Keratinocyte (primary cell): Measurements from ENCODE around the gene DPF3. TPM values are rescaled to one million over a fixed set of nuclear protein-coding genes. Genes with fewer than 3 reads are reported as not detected.
A peak's percentile ranks its signal among the peaks of the same experiment; 100 is the strongest.

Source experiments
- DNase-seq: peaks from one replicate; pipeline ENCODE4 v3.0.0-alpha.2; 2011; ENCODE audit warnings: low read depth, missing footprints, low spot score
- FAIRE-seq: peaks from 2 replicates; lab custom pipeline; 2011; peaks lifted over from hg19 to GRCh38; lab: Jason Lieb, UNC
- H2AFZ ChIP-seq: 2 replicates; pipeline ENCODE4 v1.6.0; 2012; ENCODE audit warnings: low read length, control low read depth, inconsistent platforms; ENCODE audit not compliant: control insufficient read depth
- H3K27ac ChIP-seq: 2 replicates; pipeline ENCODE4 v1.5.1; 2011; ENCODE audit warnings: low read length; ENCODE audit not compliant: control insufficient read depth, insufficient read depth
- H3K27me3 ChIP-seq: 3 replicates; pipeline ENCODE4 v1.6.0; 2011; ENCODE audit warnings: low read length; ENCODE audit not compliant: control insufficient read depth, insufficient read depth; ENCODE audit errors: extremely low read depth
- H3K36me3 ChIP-seq, 2 experiments: 2 replicates in 1 of 2; 3 replicates in 1 of 2; pipeline ENCODE4 v1.5.1; 2011; ENCODE audit warnings: low read length in 2 of 2, mild to moderate bottlenecking in 1 of 2; ENCODE audit not compliant: control insufficient read depth in 2 of 2, insufficient read depth in 2 of 2; ENCODE audit errors: extremely low read depth in 1 of 2
- H3K4me1 ChIP-seq: 3 replicates; pipeline ENCODE4 v1.5.1; 2011; ENCODE audit warnings: low read length; ENCODE audit not compliant: control insufficient read depth, insufficient read depth; ENCODE audit errors: extremely low read depth
- H3K4me2 ChIP-seq: 3 replicates; pipeline ENCODE4 v1.6.0; 2011; ENCODE audit warnings: low read depth, low read length; ENCODE audit not compliant: control insufficient read depth, insufficient read depth; ENCODE audit errors: extremely low read depth
- H3K4me3 ChIP-seq, 3 experiments: fragments of 200-600 bp in 1 of 3; sonication (generic) in 1 of 3; 2 replicates in 2 of 3; 3 replicates in 1 of 3; pipeline ENCODE4 v1.5.1; 2011 to 2016; ENCODE audit warnings: low read length in 3 of 3, mild to moderate bottlenecking in 3 of 3, control low read depth in 2 of 3, inconsistent platforms in 1 of 3, low read depth in 1 of 3, mixed read lengths in 1 of 3, mixed run types in 1 of 3, moderate library complexity in 1 of 3; ENCODE audit not compliant: control insufficient read depth in 2 of 3, insufficient read depth in 2 of 3; ENCODE audit errors: extremely low read depth in 1 of 3
- H3K79me2 ChIP-seq: 2 replicates; pipeline ENCODE4 v1.6.0; 2012; ENCODE audit warnings: low read length; ENCODE audit not compliant: control insufficient read depth, insufficient read depth
- H3K9ac ChIP-seq: 3 replicates; pipeline ENCODE4 v1.6.0; 2011; ENCODE audit warnings: low read length; ENCODE audit not compliant: control insufficient read depth, insufficient read depth; ENCODE audit errors: extremely low read depth
- H3K9me1 ChIP-seq: 3 replicates; pipeline ENCODE4 v1.6.0; 2011; ENCODE audit warnings: low read length; ENCODE audit not compliant: control insufficient read depth, insufficient read depth; ENCODE audit errors: extremely low read depth
- H3K9me3 ChIP-seq: 2 replicates; pipeline ENCODE4 v1.5.1; 2012; ENCODE audit warnings: low read depth, low read length; ENCODE audit not compliant: control insufficient read depth
- H4K20me1 ChIP-seq: 3 replicates; pipeline ENCODE4 v1.6.0; 2011; ENCODE audit warnings: low read length; ENCODE audit not compliant: control insufficient read depth, insufficient read depth; ENCODE audit errors: extremely low read depth
- CTCF ChIP-seq, 3 experiments: IDR thresholded peaks in 1 of 3; conservative IDR thresholded peaks in 1 of 3; optimal IDR thresholded peaks in 1 of 3; 2 replicates in 2 of 3; 3 replicates in 1 of 3; pipeline versions ENCODE3 to v1.5.1; 2011; ENCODE audit warnings: low read length in 3 of 3, mild to moderate bottlenecking in 3 of 3, moderate library complexity in 2 of 3, control low read depth in 1 of 3, inconsistent platforms in 1 of 3; ENCODE audit not compliant: insufficient read depth in 2 of 3; ENCODE audit errors: extremely low read depth in 1 of 3
- EZH2 ChIP-seq: IDR thresholded peaks from one replicate; pipeline ENCODE4 v1.6.1; 2012; ENCODE audit warnings: inconsistent platforms, mild to moderate bottlenecking, low read length, moderate library complexity
- dilution Hi-C: fragments of 300-500 bp; cut with MboI; formaldehyde crosslinking; loops from one replicate; pipeline ENCODE4 v1.7.0; 2020; ENCODE audit warnings: low sequenced_read_pairs; ENCODE audit not compliant: extremely low pct_ligation_motif_present
- polyA plus RNA-seq, 5 experiments: library from polyadenylated mRNA; depleted of rRNA in 3 of 5; stranded (reverse) in 3 of 5; stranded (forward) in 1 of 5; unstranded in 1 of 5; fragments of >200 nt; gene quantifications; 1 replicate in 1 of 5; 2 replicates in 3 of 5; 3 replicates in 1 of 5; pipeline versions ENCODE4 v1.2.1 to v1.2.3, GENCODE V29; 2011 to 2012; ENCODE audit warnings: missing spikeins in 2 of 5, low read depth in 1 of 5, low replicate concordance in 1 of 5

DPF3 gene
- polyA plus RNA-seq, 1 donor (not counting 4 experiments of a cell fraction or from before 2014, with no cell fraction given) = 1.1 TPM

- H3K4me3 ChIP-seq = no peak overlapping the region
- no peaks in the 10 kb centered on the region for H3K9me1 ChIP-seq
- no peak overlapping the region for H2AFZ ChIP-seq
- dilution Hi-C loops = no loop called here
- H3K9ac ChIP-seq = no peak overlapping the region
- DNase-seq (no peak), FAIRE-seq (peak; percentile 23)
- H3K4me2 ChIP-seq = no peak overlapping the region
- no peaks in the 10 kb centered on the region for H3K36me3 ChIP-seq
- no peaks in the 10 kb centered on the region for H3K9me3 ChIP-seq
- no peaks in the 10 kb centered on the region for H3K27me3 ChIP-seq
- no peaks in the 10 kb centered on the region for H4K20me1 ChIP-seq
- peaks cover 13% of the 10 kb centered on the region for H3K4me1 ChIP-seq
- no peaks in the 10 kb centered on the region for H3K79me2 ChIP-seq
- no peak overlapping the region for H3K27ac ChIP-seq
- no peak for TF ChIP-seq EZH2
- peak; percentile 84 to 96 (median 86) for TF ChIP-seq CTCF (optimal IDR thresholded peaks at IDR 0.05 in 1 of 3, IDR thresholded peaks at IDR 0.05 in 1 of 3, conservative IDR thresholded peaks at IDR 0.05 in 1 of 3; ENCODE audit: extremely low read depth in 1 of 3, insufficient read depth in 2 of 3, low read length in 3 of 3)
These were observed 11.1 kb upstream of the DPF3 start for GRCh38 chr14:72904840-72905561.

- no peaks in the 10 kb centered on the region for H3K9me3 ChIP-seq
- H2AFZ ChIP-seq = no peak overlapping the region
- no peaks in the 10 kb centered on the region for H3K27me3 ChIP-seq
- no peak overlapping the region for H3K4me3 ChIP-seq
- no peak for TF ChIP-seq CTCF (optimal IDR thresholded peaks at IDR 0.05 in 1 of 3, IDR thresholded peaks at IDR 0.05 in 1 of 3, conservative IDR thresholded peaks at IDR 0.05 in 1 of 3; ENCODE audit: extremely low read depth in 1 of 3, insufficient read depth in 2 of 3, low read length in 3 of 3)
- TF ChIP-seq EZH2 = no peak
- no peaks in the 10 kb centered on the region for H4K20me1 ChIP-seq
- no peak overlapping the region for H3K4me2 ChIP-seq
- no peak overlapping the region for H3K27ac ChIP-seq
- no peak overlapping the region for H3K9ac ChIP-seq
- dilution Hi-C loops = no loop called here
- peaks cover 8% of the 10 kb centered on the region for H3K4me1 ChIP-seq
- H3K9me1 ChIP-seq = no peaks in the 10 kb centered on the region
- DNase-seq (no peak), FAIRE-seq (no peak)
- no peaks in the 10 kb centered on the region for H3K36me3 ChIP-seq
- no peaks in the 10 kb centered on the region for H3K79me2 ChIP-seq
These were observed 10.3 kb upstream of the DPF3 start for GRCh38 chr14:72904218-72904617.
